GM12873 (cell line): ENCODE results near the gene KIAA0232.

Experiments
- TF ChIP-seq, protein P1 (sequence below): IDR thresholded peaks from 2 replicates; pipeline ENCODE4 v1.5.1; 2012; ENCODE audit warnings: low read depth, mild to moderate bottlenecking, moderate library complexity, low read length, control low read depth; ENCODE audit not compliant: insufficient read depth; ENCODE audit errors: missing control alignments

KIAA0232 gene

DNA sequence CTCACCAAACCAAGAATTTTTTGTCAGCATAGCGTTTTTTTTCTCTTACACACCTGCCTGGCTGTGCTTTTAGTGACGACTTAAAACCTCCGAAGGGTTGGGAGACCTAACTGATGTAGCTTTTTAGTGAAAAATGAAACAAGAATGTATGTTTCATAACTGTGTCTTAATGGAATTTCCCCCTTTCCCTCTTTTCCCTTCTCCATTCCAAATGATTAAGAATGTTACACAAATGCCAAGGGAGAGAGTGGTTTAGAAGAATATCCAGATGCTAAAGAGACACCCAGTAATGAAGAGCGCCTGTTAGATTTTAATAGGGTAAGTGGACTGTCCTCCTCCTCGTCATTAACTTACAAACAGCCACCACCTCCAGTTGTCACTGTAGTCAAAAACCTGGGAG lies 93.9 kb downstream of the KIAA0232 start:
- TF ChIP-seq, protein P1, sequence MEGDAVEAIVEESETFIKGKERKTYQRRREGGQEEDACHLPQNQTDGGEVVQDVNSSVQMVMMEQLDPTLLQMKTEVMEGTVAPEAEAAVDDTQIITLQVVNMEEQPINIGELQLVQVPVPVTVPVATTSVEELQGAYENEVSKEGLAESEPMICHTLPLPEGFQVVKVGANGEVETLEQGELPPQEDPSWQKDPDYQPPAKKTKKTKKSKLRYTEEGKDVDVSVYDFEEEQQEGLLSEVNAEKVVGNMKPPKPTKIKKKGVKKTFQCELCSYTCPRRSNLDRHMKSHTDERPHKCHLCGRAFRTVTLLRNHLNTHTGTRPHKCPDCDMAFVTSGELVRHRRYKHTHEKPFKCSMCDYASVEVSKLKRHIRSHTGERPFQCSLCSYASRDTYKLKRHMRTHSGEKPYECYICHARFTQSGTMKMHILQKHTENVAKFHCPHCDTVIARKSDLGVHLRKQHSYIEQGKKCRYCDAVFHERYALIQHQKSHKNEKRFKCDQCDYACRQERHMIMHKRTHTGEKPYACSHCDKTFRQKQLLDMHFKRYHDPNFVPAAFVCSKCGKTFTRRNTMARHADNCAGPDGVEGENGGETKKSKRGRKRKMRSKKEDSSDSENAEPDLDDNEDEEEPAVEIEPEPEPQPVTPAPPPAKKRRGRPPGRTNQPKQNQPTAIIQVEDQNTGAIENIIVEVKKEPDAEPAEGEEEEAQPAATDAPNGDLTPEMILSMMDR, result no peak

DNA sequence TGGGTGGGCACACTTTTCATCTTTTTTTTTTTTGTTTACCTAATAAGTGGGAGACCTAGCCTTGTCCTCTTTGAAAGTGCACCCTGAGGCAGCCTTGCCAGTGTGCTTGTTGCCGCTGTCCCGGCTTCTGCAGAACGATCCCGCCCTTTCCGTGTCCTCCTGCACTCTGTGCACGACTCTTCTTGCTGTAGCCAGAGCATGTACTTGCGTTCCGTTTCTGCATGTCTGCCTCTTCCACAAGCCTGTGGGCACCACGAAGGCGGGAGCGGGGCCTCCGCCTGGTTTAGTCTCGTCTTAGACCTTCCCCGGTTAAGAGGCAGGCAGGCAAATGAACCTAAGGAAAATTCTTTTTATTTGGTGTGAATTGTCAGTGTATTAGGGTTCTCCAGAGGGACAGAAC lies 94.5 kb downstream of the KIAA0232 start:
- TF ChIP-seq, protein P1, result no peak

DNA sequence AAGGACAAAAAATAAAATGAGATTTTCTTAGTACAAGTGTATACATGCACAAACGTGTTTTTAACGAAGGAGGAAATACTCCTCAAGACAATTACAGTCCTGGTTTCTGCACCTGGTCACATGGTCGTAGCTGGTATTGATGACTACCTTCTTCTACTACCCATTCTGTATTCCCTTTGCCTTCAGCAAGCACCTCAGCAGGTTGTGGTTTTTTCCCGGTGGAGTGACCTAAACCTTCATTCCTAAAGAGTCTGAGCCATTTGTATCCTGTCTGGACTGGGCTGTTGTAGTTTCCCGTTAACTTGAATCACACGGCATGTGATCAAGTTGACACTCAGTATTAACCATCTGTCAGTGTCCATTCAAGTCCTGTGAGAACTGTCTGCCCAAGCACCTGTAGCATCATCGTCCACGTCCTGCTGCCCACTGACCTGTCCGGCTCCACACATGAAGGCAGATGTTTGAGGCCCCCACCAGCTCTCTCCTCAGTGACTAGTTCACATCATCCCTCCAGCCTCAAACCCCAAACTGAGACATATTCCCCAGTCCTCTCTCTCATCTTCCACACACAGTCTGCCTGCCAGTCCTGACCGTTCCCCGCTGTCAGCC lies 96.0 kb downstream of the KIAA0232 start:
- TF ChIP-seq, protein P1, result no peak

DNA sequence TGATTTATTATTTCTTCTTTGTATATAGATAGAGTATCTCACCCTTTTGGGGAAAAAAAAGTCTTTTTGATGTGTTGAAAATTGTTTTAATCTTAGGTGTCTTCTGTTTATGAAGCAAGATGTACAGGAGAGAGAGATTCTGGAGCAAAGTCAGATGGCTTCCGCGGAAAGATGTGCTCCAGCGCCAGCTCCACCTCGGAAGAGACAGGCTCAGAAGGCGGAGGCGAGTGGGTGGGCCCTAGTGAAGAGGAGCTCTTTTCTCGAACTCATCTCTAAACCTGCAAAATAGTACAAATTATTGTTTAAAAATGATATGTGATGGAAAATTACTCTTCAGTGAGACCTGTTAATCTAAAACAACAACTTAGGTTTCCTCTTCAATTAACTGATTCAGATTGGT lies 98.2 kb downstream of the KIAA0232 start:
- TF ChIP-seq, protein P1, result no peak

DNA sequence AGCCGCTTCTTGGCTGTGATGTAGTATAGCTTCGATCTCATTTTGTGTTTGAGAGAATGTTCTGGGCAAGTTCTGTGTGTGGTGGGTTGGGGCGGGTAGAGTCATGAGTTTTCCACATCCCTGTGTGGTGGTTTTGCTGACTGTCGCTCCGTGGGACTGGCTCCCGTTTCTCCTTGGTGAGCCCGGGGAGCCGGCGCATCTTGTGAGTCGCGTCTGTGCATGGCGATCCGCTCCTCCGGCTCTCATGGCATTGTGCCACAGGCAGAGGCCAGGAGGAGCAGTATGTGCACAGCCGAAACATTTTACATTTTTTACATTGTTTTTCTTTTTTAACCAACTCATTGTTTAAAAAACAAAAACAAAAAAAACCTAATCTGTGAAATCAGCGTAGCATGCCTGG lies 99.4 kb downstream of the KIAA0232 start:
- TF ChIP-seq, protein P1, result no peak

DNA sequence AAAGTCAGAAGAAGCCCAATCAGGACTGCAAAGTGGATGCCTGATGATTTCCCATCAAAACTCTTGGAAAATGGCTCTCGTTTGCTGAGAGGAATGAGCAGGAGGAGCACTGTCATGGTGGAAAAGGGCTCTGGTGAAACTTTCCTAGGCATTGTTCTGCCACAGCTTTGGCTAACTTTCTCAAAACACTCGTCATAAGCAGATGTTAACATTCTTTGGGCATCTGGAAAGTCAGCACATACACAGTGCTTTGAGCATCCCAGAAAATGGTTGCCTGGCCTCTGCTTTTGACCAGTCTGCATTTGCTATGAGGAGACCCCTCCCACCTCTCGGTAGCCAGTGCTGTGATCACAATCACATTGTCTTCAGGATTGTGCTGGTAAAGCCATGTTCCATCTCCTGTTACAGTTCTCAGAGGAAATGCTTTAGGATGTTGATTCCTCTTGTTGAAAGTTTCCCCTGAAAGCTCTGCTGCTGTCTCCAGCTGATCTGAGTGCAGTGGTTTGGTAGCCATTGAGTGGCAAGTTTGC lies 101.9 kb downstream of the KIAA0232 start:
- TF ChIP-seq, protein P1, result no peak

DNA sequence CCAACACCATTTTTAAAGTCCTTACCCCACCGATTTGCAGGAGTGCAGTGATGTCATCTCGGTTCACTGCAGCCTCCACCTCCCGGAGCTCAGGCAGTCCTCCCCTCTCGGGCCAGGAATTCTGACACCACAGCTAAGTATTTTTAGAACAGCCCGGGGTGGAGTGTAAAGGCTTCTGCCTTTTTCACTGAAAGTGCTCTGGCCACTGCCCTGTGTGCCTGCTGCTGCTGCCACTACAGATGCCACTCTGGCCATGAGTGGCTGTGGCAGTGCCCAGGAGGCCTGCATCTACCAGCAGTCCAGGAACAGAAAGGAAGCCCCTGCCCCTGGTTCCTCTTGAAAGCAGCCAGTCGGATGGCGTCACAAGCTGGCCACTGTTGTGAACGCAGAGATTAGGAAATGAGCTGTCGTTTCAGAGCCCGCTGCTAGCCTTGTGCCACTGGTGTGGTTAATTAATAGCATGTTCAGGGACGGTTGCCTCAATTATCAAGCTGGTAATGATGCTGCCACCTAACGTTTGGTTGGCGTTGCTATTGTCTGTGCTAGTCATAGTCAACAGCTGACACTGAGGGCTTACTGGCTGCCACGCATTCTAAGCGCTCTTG lies 103.5 kb downstream of the KIAA0232 start:
- TF ChIP-seq, protein P1, result peak; percentile 50
